LNCAP (cell line): Measurements from ENCODE around the gene BEAN1.

ENCODE experiments used
- TF ChIP-seq, protein P1 (sequence below): fragments of 450-650 bp; IDR thresholded peaks from 2 replicates; pipeline ENCODE4 v1.5.1; 2017; ENCODE audit warnings: mild to moderate bottlenecking

BEAN1 gene

DNA sequence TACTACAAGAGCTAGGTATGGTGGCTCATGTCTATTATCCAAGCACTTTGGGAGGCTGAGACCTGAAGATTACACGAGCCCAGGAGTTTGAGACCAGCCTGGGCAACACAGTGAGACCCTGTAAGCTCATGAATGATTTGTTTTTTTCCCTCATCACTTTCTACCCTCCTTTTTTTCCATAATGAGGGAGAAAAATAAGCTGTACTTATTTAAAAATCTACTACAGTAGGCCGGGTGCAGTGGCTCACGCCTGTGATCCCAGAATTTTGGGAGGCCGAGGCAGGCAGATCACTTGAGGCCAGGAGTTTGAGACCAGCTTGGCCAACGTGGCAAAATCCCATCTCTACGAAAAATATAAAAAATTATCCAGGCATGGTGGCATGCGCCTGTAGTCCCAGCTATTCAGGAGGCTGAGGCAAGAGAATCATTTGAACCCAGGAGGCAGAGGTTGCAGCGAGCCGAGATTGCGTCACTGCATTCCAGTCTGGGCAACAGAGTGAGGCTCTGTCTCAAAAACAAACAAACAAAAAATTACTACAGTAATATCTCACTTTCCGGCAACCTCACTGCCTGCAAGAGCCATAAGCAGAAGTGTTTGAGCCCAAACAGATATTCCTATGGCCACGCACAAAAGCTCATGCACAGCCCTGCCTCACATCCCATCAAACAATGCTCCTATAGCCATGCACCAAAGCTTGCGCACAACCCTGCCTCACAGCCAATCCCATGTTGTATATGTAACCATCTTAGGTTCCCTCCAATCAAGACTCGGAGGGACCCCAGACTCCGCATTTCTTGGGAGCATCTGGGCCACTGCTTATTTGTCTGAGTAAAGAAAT, 85.4 kb downstream of the BEAN1 start:
- TF ChIP-seq, protein P1, sequence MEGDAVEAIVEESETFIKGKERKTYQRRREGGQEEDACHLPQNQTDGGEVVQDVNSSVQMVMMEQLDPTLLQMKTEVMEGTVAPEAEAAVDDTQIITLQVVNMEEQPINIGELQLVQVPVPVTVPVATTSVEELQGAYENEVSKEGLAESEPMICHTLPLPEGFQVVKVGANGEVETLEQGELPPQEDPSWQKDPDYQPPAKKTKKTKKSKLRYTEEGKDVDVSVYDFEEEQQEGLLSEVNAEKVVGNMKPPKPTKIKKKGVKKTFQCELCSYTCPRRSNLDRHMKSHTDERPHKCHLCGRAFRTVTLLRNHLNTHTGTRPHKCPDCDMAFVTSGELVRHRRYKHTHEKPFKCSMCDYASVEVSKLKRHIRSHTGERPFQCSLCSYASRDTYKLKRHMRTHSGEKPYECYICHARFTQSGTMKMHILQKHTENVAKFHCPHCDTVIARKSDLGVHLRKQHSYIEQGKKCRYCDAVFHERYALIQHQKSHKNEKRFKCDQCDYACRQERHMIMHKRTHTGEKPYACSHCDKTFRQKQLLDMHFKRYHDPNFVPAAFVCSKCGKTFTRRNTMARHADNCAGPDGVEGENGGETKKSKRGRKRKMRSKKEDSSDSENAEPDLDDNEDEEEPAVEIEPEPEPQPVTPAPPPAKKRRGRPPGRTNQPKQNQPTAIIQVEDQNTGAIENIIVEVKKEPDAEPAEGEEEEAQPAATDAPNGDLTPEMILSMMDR: no peak

DNA sequence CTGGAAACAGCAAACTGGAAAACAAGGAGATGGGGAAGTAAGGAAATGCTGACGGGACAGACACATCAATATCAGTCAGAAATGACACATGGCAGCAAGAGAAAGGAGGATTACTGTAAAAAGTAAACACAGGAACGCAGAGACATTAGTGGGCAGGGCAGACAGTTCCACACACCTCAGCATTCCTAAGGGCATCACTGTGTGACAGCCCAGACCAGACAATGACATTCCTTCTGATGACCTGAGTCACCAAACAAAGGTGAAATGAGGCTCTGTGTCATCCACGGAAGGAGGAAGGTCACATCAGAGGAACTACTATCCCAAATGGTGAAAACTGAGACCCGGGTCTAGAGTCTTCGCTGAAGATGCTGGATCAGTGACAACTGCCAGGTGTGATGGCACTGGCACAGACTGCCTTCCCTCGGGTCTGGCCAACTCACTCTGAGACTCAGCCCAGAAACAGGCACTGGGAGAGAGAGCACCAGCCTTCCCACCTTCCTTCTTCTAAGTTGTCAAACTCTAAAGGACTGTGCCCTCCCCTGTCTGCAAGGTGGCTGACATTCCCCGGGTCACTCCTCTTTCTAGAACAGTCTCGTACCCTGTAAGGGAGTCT, 86.1 kb downstream of the BEAN1 start:
- TF ChIP-seq, protein P1: no peak

DNA sequence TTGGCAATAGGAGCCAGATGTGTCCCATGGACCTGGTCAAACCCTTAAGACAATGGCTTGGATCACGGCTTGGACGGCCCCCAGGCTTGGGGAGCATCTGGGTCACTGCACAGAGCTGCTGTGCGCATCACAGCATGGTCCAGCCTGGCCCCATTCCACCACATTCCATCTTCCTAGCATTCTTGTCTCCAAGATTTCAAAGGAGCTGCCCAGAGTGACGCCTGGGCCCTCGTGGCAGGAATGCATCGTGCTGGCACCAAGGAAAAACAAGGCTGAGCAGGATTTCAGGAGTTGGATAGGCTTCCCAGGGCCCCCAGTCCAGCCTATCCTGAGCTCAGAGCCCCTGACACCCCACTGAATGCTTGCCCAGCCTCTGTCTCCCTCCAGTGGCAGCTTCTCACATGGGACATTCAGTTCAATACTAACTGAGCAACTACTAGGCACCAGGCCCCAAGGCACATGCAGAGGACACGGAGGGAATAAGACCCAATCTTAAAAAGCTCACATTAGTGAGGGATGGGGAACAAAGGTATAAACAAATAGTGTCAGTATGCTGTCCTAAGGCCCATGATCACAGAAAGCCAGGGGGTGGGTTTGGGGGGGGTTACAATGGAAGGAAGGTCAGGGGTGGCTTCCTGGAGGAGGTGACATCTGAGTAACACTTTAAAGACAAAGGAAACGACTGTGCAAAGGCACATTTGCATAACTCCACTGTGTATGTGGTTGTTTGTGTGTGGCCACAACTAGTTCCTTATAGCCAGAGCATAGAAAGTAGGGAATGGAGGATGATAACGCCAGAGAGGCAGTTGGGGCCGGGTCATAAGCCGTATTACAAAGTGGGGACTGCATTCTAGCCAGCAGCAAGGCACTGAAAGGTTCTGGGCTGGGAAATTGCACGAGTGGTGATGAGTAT, 88.8 kb downstream of the BEAN1 start:
- TF ChIP-seq, protein P1: no peak

DNA sequence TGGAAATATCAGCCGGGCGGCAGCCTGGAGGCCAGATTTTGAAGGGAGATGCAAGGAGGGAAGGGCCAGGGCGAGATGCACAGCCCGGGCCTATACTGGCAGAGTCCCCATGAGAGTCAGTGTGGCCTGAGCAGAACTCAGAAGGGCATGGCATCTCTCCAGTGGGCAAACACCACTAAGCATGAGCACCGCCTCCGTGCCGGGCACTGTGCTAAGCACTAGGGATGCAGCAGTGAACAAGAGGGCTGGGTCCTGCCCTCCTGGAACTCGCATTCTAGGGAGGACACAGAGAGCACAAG, 89.4 kb downstream of the BEAN1 start:
- TF ChIP-seq, protein P1: no peak

DNA sequence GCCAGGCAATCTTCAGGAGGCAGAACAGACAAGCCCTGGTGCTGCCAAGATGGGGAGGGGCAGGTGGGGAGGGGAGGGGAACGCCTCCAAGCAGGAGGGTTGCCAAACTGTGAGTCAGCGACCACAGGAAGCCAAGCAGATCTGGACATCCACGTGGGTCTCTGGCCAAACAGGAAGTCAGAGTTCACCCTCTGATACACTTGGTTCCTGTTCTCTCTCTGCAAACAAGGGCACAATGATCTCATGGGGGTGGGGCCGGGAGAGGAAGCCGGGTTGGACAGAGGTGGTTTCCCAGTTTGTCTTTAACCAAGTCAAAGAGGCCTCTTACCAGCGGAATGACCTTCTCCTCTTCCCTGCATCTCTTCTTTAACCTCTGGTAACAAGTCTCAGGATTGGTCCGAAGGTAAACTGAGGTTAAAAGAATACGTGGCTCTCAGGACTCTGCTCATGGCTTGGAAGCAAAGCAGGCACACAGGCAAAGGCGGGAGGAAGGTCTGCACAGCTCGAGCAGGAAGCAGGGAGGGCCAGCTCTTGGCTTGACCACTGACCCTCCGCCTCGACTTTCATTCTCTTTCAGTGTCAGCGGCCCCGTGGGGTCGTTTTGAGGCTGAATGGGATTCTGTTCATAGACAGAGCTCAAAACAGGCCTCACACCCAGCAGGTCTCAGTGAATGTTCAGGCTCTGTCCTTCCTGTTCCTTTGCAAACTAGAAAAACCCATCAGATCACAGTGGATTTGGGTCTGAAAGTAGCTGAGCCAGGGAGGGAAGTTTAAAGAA, 89.9 kb downstream of the BEAN1 start:
- TF ChIP-seq, protein P1: no peak

DNA sequence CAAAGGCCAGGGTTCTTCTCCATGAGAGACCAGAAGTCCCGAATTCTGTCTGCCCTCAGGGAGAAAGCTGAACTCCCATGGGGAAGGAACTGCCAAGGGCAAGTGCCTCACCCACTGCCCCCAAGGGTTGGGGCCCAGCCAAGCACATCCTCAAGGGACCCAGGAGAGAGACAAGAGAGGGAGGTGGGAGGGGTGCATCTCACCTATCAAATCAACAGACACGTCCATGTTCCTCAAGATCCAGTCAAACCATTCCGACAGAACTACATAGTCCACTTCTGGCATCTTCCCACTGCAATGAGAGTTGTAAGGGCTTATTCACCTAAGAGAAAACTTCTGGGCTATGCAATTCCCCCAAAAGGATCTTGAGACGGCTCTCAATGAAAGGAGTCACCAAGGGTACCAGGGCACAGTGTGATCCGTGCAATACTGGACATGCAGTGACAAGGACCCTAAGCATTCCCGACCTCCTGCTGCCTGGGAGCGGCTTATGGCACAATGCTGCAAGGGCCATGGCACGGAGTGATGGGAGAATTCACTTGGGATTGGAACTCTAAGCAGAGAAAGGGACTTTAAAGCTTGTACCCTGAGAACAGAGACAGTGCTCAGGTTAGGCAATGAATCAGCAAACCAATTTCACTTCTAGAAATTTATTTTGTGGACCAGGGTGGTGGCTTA, 90.6 kb downstream of the BEAN1 start:
- TF ChIP-seq, protein P1: no peak
